Osteoblast (primary cell): ENCODE measurements around the gene TAS2R46. TPM values are rescaled to one million over a fixed set of nuclear protein-coding genes. Genes with fewer than 3 reads are reported as not detected.
"Not testable (repeated sequence)": the region's sequence is repeated elsewhere in the genome, so short reads cannot be mapped to it uniquely, and the experiment has no call there.

ENCODE experiments used
- DNase-seq: peaks from one replicate; pipeline ENCODE4 v3.0.0; 2011; ENCODE audit warnings: low spot score, mixed read lengths; ENCODE audit not compliant: insufficient read length; ENCODE audit errors: missing footprints
- H2AFZ ChIP-seq: 2 replicates; pipeline ENCODE4 v1.6.0; 2011; ENCODE audit warnings: mild to moderate bottlenecking, low read length
- H3K27ac ChIP-seq: 2 replicates; pipeline ENCODE4 v1.5.1; 2011; ENCODE audit warnings: mild to moderate bottlenecking, low read depth, low read length, moderate library complexity
- H3K27me3 ChIP-seq: 2 replicates; pipeline ENCODE4 v1.6.0; 2012; ENCODE audit warnings: mild to moderate bottlenecking, control low read depth, inconsistent platforms, low read length, moderate library complexity; ENCODE audit not compliant: insufficient read depth
- H3K36me3 ChIP-seq: 2 replicates; pipeline ENCODE4 v1.5.1; 2011; ENCODE audit warnings: mild to moderate bottlenecking, low read length, control low read depth, moderate library complexity; ENCODE audit not compliant: insufficient read depth
- H3K4me1 ChIP-seq: 2 replicates; pipeline ENCODE4 v1.5.1; 2011; ENCODE audit warnings: mild to moderate bottlenecking, low read length, control low read depth, moderate library complexity; ENCODE audit not compliant: insufficient read depth
- H3K4me2 ChIP-seq: 2 replicates; pipeline ENCODE4 v1.6.0; 2011; ENCODE audit warnings: mild to moderate bottlenecking, low read length; ENCODE audit not compliant: insufficient read depth
- H3K4me3 ChIP-seq: fragments of 200-600 bp; sonication (generic); 3 replicates; pipeline ENCODE4 v1.5.1; 2012; ENCODE audit warnings: mild to moderate bottlenecking, low read length, inconsistent platforms; ENCODE audit not compliant: insufficient read depth
- H3K79me2 ChIP-seq: 2 replicates; pipeline ENCODE4 v1.6.0; 2012; ENCODE audit warnings: mild to moderate bottlenecking, low read length, control low read depth, inconsistent platforms; ENCODE audit not compliant: insufficient read depth
- H3K9me3 ChIP-seq: 2 replicates; pipeline ENCODE4 v1.5.1; 2011; ENCODE audit warnings: low read depth, low read length, control low read depth
- H4K20me1 ChIP-seq: 2 replicates; pipeline ENCODE4 v1.6.0; 2012; ENCODE audit warnings: mild to moderate bottlenecking, low read length, control low read depth; ENCODE audit not compliant: insufficient read depth
- CTCF ChIP-seq: IDR thresholded peaks from 2 replicates; pipeline ENCODE4 v1.5.1; 2011; ENCODE audit warnings: mild to moderate bottlenecking, low read depth, low read length, moderate library complexity; ENCODE audit errors: extremely low read depth
- total RNA-seq: library from RNA; depleted of rRNA; stranded (reverse); fragments of >200 nt; gene quantifications from 2 replicates; pipeline ENCODE4 v1.2.3, GENCODE V29; 2012

The TAS2R46 gene
- total RNA-seq, 1 donor = 5.4 TPM

- no peak overlapping the region for H3K4me2 ChIP-seq
- H3K79me2 ChIP-seq = peaks cover 9% of the 10 kb centered on the region
- TF ChIP-seq CTCF = no peak
- no peaks in the 10 kb centered on the region for H3K36me3 ChIP-seq
- H3K4me1 ChIP-seq = no peaks in the 10 kb centered on the region
- peaks cover 6% of the 10 kb centered on the region for H4K20me1 ChIP-seq
- DNase-seq = no peak
- no peak overlapping the region for H3K27ac ChIP-seq
- no peaks in the 10 kb centered on the region for H3K27me3 ChIP-seq
- H3K4me3 ChIP-seq = no peak overlapping the region
- no peak overlapping the region for H2AFZ ChIP-seq
- no peaks in the 10 kb centered on the region for H3K9me3 ChIP-seq
These were observed 2.3 kb downstream of the TAS2R46 start for GRCh38 chr12:11059784-11060183.

GRCh38 chr12:11059041-11059440 lies 3.1 kb downstream of the TAS2R46 start:
- no peaks in the 10 kb centered on the region for H3K36me3 ChIP-seq
- no peaks in the 10 kb centered on the region for H3K27me3 ChIP-seq
- peaks cover 9% of the 10 kb centered on the region for H3K79me2 ChIP-seq
- no peak overlapping the region for H3K27ac ChIP-seq
- H3K4me1 ChIP-seq = no peaks in the 10 kb centered on the region
- H3K4me3 ChIP-seq = no peak overlapping the region
- no peak overlapping the region for H3K4me2 ChIP-seq
- H3K9me3 ChIP-seq = no peaks in the 10 kb centered on the region
- H4K20me1 ChIP-seq = peaks cover 6% of the 10 kb centered on the region
- H2AFZ ChIP-seq = no peak overlapping the region
- TF ChIP-seq CTCF = no peak
- DNase-seq = no peak

- Histone ChIP-seq H2AFZ (no peak overlapping the region), H3K27me3 (no peaks in the 10 kb centered on the region), H4K20me1 (peaks cover 6% of the 10 kb centered on the region), H3K9me3 (no peaks in the 10 kb centered on the region), H3K27ac (no peak overlapping the region), H3K4me2 (no peak overlapping the region), H3K4me3 (no peak overlapping the region), H3K36me3 (no peaks in the 10 kb centered on the region), H3K4me1 (no peaks in the 10 kb centered on the region), H3K79me2 (peaks cover 5% of the 10 kb centered on the region)
- no peak for DNase-seq
- TF ChIP-seq CTCF = no peak
These were observed 6.8 kb downstream of the TAS2R46 start for GRCh38 chr12:11055306-11055705.

- H3K27me3 ChIP-seq, H3K36me3 ChIP-seq, H3K4me1 ChIP-seq, DNase-seq, H3K4me3 ChIP-seq, H2AFZ ChIP-seq, H3K4me2 ChIP-seq, H3K27ac ChIP-seq, H3K79me2 ChIP-seq, H4K20me1 ChIP-seq, H3K9me3 ChIP-seq: not testable (repeated sequence)
These were observed 12.1 kb downstream of the TAS2R46 start for GRCh38 chr12:11049806-11050531.

GRCh38 chr12:11041366-11041765 lies 20.7 kb downstream of the TAS2R46 start:
- not testable (repeated sequence) for H3K9me3 ChIP-seq, DNase-seq, H3K4me2 ChIP-seq, H2AFZ ChIP-seq, H4K20me1 ChIP-seq, H3K27ac ChIP-seq, H3K4me3 ChIP-seq, H3K36me3 ChIP-seq, H3K27me3 ChIP-seq, H3K4me1 ChIP-seq
- peaks cover 12% of the 10 kb centered on the region for H3K79me2 ChIP-seq
